Upper lobe of left lung (tissue), 4 donors: ENCODE measurements around the gene RNF126.

Experiments used
- POLR2A ChIP-seq, 4 donors: fragments of 450-650 bp; IDR thresholded peaks; one replicate each; pipeline ENCODE4 v1.5.1; 2016 to 2017; ENCODE audit warnings: antibody characterized with exemption in 4 of 4, mild to moderate bottlenecking in 2 of 4
- POLR2AphosphoS5 ChIP-seq, 2 donors: sonication (generic); formaldehyde crosslinking; IDR thresholded peaks; one replicate each; pipeline ENCODE4 v1.5.1; 2017; ENCODE audit warnings: antibody characterized with exemption in 2 of 2
- TF ChIP-seq, protein P1 (sequence below), 6 experiments: fragments of 450-650 bp in 4 of 6; fragments of 200-600 bp in 2 of 6; sonication (generic) in 2 of 6; IDR thresholded peaks; one replicate each; pipeline ENCODE4 v1.5.1; 2016 to 2019; ENCODE audit warnings: antibody characterized with exemption in 6 of 6

DNA sequence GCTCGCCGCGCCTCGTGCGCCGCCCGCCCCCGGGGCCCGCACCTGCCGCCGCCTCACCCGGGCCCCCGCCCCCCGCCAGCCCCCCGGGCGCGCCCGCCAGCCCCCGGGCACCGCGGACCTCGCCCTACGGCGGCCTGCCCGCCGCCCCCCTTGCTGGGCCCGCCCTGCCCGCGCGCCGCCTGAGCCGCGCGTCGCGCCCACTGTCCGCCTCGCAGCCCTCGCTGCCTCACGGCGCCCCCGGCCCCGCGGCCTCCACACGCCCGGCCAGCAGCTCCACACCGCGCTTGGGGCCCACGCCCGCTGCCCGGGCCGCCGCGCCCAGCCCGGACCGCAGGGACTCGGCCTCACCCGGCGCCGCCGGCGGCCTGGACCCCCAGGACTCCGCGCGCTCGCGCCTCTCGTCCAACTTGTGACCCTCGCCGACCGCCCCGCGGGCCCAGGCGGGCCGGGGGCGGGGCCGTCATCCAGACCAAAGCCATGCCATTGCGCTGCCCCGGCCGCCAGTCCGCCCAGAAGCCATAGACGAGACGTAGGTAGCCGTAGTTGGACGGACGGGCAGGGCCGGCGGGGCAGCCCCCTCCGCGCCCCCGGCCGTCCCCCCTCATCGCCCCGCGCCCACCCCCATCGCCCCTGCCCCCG, 46.8 kb downstream of the RNF126 start:
- TF ChIP-seq, protein P1, sequence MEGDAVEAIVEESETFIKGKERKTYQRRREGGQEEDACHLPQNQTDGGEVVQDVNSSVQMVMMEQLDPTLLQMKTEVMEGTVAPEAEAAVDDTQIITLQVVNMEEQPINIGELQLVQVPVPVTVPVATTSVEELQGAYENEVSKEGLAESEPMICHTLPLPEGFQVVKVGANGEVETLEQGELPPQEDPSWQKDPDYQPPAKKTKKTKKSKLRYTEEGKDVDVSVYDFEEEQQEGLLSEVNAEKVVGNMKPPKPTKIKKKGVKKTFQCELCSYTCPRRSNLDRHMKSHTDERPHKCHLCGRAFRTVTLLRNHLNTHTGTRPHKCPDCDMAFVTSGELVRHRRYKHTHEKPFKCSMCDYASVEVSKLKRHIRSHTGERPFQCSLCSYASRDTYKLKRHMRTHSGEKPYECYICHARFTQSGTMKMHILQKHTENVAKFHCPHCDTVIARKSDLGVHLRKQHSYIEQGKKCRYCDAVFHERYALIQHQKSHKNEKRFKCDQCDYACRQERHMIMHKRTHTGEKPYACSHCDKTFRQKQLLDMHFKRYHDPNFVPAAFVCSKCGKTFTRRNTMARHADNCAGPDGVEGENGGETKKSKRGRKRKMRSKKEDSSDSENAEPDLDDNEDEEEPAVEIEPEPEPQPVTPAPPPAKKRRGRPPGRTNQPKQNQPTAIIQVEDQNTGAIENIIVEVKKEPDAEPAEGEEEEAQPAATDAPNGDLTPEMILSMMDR (IDR thresholded peaks at IDR 0.05): no peak
- TF ChIP-seq POLR2A (IDR thresholded peaks at IDR 0.05) (no peak), POLR2AphosphoS5 (IDR thresholded peaks at IDR 0.05) (no peak)
